ENCODE measurements around the gene DNAH14. TPM values are rescaled to one million over a fixed set of nuclear protein-coding genes. Genes with fewer than 3 reads are reported as not detected.
"Not testable (repeated sequence)": the region's sequence is repeated elsewhere in the genome, so short reads cannot be mapped to it uniquely, and the experiment has no call there.

The DNAH14 gene
- total RNA-seq, 1 donor from 2014 or later = 14.4 TPM

- ATAC-seq (no peak), DNase-seq (no peak)
- H3K27ac ChIP-seq = no peak overlapping the region
- no peaks in the 10 kb centered on the region for H3K4me1 ChIP-seq
- H3K36me3 ChIP-seq = no peaks in the 10 kb centered on the region
- no peaks in the 10 kb centered on the region for H3K27me3 ChIP-seq (ENCODE audit: low read depth)
- no peak overlapping the region for H3K4me3 ChIP-seq
- no peaks in the 10 kb centered on the region for H3K9me3 ChIP-seq
- TF ChIP-seq CTCF (IDR thresholded peaks at IDR 0.05) = no peak
- intact Hi-C loops (cut with DNase I) = no loop called here
Observed at GRCh38 chr1:225143001-225143400, 213.5 kb downstream of the DNAH14 start.

- no peak for DNase-seq
- TF ChIP-seq CTCF (IDR thresholded peaks at IDR 0.05) = no peak
- Histone ChIP-seq H3K36me3 (no peaks in the 10 kb centered on the region), H3K9me3 (no peaks in the 10 kb centered on the region), H3K4me1 (no peaks in the 10 kb centered on the region), H3K27ac (no peak overlapping the region), H3K27me3 (ENCODE audit: low read depth) (no peaks in the 10 kb centered on the region), H3K4me3 (no peak overlapping the region)
- no peak for ATAC-seq
- intact Hi-C loops (cut with DNase I) = no loop called here
Observed at GRCh38 chr1:225146478-225146877, 217.0 kb downstream of the DNAH14 start.

- H3K36me3 ChIP-seq; intact Hi-C loops (cut with DNase I); DNase-seq; ATAC-seq; H3K9me3 ChIP-seq; H3K4me3 ChIP-seq; H3K4me1 ChIP-seq; H3K27me3 ChIP-seq (ENCODE audit: low read depth); H3K27ac ChIP-seq: not testable (repeated sequence)
Observed at GRCh38 chr1:225147791-225148190, 218.3 kb downstream of the DNAH14 start.

- intact Hi-C loops (cut with DNase I) = no loop called here
- Histone ChIP-seq H3K4me1 (no peaks in the 10 kb centered on the region), H3K9me3 (no peaks in the 10 kb centered on the region), H3K27ac (no peak overlapping the region), H3K36me3 (no peaks in the 10 kb centered on the region), H3K4me3 (no peak overlapping the region), H3K27me3 (ENCODE audit: low read depth) (no peaks in the 10 kb centered on the region)
- ATAC-seq (no peak), DNase-seq (no peak)
- TF ChIP-seq CTCF (IDR thresholded peaks at IDR 0.05) = no peak
Observed at GRCh38 chr1:225152061-225152460, 222.6 kb downstream of the DNAH14 start.

GRCh38 chr1:225155555-225155954, 226.1 kb downstream of the DNAH14 start:
- Histone ChIP-seq H3K36me3 (no peaks in the 10 kb centered on the region), H3K27me3 (ENCODE audit: low read depth) (no peaks in the 10 kb centered on the region), H3K4me3 (no peak overlapping the region), H3K4me1 (no peaks in the 10 kb centered on the region), H3K9me3 (no peaks in the 10 kb centered on the region), H3K27ac (no peak overlapping the region)
- DNase-seq = no peak
- intact Hi-C loops (cut with DNase I) = no loop called here
- no peak for ATAC-seq
- no peak for TF ChIP-seq CTCF (IDR thresholded peaks at IDR 0.05)

- Histone ChIP-seq H3K9me3 (no peaks in the 10 kb centered on the region), H3K27ac (no peak overlapping the region), H3K4me1 (no peaks in the 10 kb centered on the region), H3K36me3 (no peaks in the 10 kb centered on the region), H3K27me3 (ENCODE audit: low read depth) (no peaks in the 10 kb centered on the region), H3K4me3 (no peak overlapping the region)
- DNase-seq (no peak), ATAC-seq (no peak)
- intact Hi-C loops (cut with DNase I) = no loop called here
- TF ChIP-seq CTCF (IDR thresholded peaks at IDR 0.05) = no peak
Observed at GRCh38 chr1:225156254-225156653, 226.8 kb downstream of the DNAH14 start.
